Measurements from ENCODE around the gene ARHGAP10.

The ARHGAP10 gene

DNA sequence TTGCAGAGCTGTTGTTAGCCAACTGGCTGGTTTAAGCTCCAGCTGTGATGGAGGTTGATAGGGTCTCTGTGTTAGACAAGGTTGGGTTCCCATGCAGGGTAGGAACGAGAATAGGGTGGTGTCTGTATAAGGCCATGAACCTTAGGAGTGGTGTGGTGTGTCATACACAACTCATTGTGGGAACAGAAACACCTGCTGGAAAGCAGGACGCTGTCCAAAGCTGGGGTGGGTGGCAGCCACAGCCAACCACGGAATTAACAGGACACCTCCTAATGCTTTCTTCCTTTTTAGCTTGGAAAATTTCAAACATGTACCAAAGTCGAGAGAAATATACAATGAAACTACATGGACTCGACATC is 94.4 kb downstream of the ARHGAP10 start:
- no peaks in the 10 kb centered on the region for H3K27me3 ChIP-seq (ENCODE audit: control insufficient read depth, insufficient read depth, low read length)
- H3K9me3 ChIP-seq (ENCODE audit: control insufficient read depth, low read length) = no peaks in the 10 kb centered on the region
- no peak overlapping the region for H3K9ac ChIP-seq (ENCODE audit: low read length)
- H3K36me3 ChIP-seq (ENCODE audit: control insufficient read depth, insufficient read depth, low read length) = no peaks in the 10 kb centered on the region
- no peak overlapping the region for H3K4me3 ChIP-seq (ENCODE audit: low read length)
- H3K4me1 ChIP-seq (ENCODE audit: control insufficient read depth, insufficient read depth, low read length) = peaks cover 21% of the 10 kb centered on the region

DNA sequence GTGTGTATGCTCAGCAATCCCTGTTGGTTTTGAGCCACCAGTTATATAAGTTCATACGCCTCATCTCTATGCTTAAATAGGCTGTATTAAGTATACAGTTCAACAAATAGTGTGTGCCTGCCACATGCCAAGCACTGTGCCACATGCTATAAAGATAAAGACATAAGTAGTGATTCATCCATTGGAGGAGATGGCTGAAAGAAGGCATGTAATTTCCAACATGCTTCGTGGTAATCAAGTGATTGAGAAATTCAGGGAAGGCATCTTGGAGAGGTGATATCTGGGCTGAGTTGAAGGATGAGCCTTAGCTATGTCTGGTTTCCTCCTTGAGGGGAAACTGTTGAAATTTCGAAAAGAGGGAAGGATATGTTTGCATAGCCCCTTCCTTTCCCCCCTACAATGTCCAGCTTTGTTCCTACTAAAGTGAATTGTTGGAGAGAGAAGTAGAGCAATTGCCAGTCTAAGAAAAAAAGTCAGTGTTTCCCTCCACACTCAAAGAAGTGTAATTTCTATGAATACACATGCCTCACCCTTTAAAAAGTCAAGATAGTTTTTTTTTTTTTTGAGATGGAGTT is 96.5 kb downstream of the ARHGAP10 start:
- Histone ChIP-seq H3K36me3 (ENCODE audit: control insufficient read depth, insufficient read depth, low read length) (no peaks in the 10 kb centered on the region), H3K4me1 (ENCODE audit: control insufficient read depth, insufficient read depth, low read length) (peaks cover 20% of the 10 kb centered on the region)

GRCh38 chr4:147829401-147830101 is 97.7 kb downstream of the ARHGAP10 start:
- Histone ChIP-seq H3K4me3 (ENCODE audit: low read length) (no peak overlapping the region), H3K4me1 (ENCODE audit: control insufficient read depth, insufficient read depth, low read length) (peaks cover 20% of the 10 kb centered on the region), H3K27me3 (ENCODE audit: control insufficient read depth, insufficient read depth, low read length) (no peaks in the 10 kb centered on the region), H3K9me3 (ENCODE audit: control insufficient read depth, low read length) (no peaks in the 10 kb centered on the region), H3K36me3 (ENCODE audit: control insufficient read depth, insufficient read depth, low read length) (no peaks in the 10 kb centered on the region), H3K9ac (ENCODE audit: low read length) (no peak overlapping the region)

More for the DNA sequence above, 96.5 kb downstream of the ARHGAP10 start:
- Histone ChIP-seq H3K27me3 (ENCODE audit: control insufficient read depth, insufficient read depth, low read length) (no peaks in the 10 kb centered on the region), H3K9ac (ENCODE audit: low read length) (no peak overlapping the region), H3K9me3 (ENCODE audit: control insufficient read depth, low read length) (no peaks in the 10 kb centered on the region), H3K4me3 (ENCODE audit: low read length) (no peak overlapping the region)

- no peaks in the 10 kb centered on the region for H3K36me3 ChIP-seq (ENCODE audit: control insufficient read depth, insufficient read depth, low read length)
- no peak overlapping the region for H3K4me3 ChIP-seq (ENCODE audit: low read length)
- H3K9me3 ChIP-seq (ENCODE audit: control insufficient read depth, low read length) = no peaks in the 10 kb centered on the region
- no peaks in the 10 kb centered on the region for H3K27me3 ChIP-seq (ENCODE audit: control insufficient read depth, insufficient read depth, low read length)
- peaks cover 20% of the 10 kb centered on the region for H3K4me1 ChIP-seq (ENCODE audit: control insufficient read depth, insufficient read depth, low read length)
- H3K9ac ChIP-seq (ENCODE audit: low read length) = no peak overlapping the region
These were observed 98.2 kb downstream of the ARHGAP10 start for GRCh38 chr4:147830102-147830463.

GRCh38 chr4:147830987-147831386 is 99.1 kb downstream of the ARHGAP10 start:
- no peak overlapping the region for H3K9ac ChIP-seq (ENCODE audit: low read length)
- H3K36me3 ChIP-seq (ENCODE audit: control insufficient read depth, insufficient read depth, low read length) = no peaks in the 10 kb centered on the region
- no peaks in the 10 kb centered on the region for H3K27me3 ChIP-seq (ENCODE audit: control insufficient read depth, insufficient read depth, low read length)
- no peak overlapping the region for H3K4me3 ChIP-seq (ENCODE audit: low read length)
- H3K4me1 ChIP-seq (ENCODE audit: control insufficient read depth, insufficient read depth, low read length) = peaks cover 14% of the 10 kb centered on the region
- H3K9me3 ChIP-seq (ENCODE audit: control insufficient read depth, low read length) = no peaks in the 10 kb centered on the region

GRCh38 chr4:147831551-147832171 is 99.8 kb downstream of the ARHGAP10 start:
- Histone ChIP-seq H3K4me1 (ENCODE audit: control insufficient read depth, insufficient read depth, low read length) (peaks cover 8% of the 10 kb centered on the region), H3K27me3 (ENCODE audit: control insufficient read depth, insufficient read depth, low read length) (no peaks in the 10 kb centered on the region), H3K36me3 (ENCODE audit: control insufficient read depth, insufficient read depth, low read length) (no peaks in the 10 kb centered on the region), H3K9ac (ENCODE audit: low read length) (no peak overlapping the region), H3K4me3 (ENCODE audit: low read length) (no peak overlapping the region), H3K9me3 (ENCODE audit: control insufficient read depth, low read length) (no peaks in the 10 kb centered on the region)

GRCh38 chr4:147833254-147833653 is 101.4 kb downstream of the ARHGAP10 start:
- peaks cover 8% of the 10 kb centered on the region for H3K4me1 ChIP-seq (ENCODE audit: control insufficient read depth, insufficient read depth, low read length)
- no peak overlapping the region for H3K9ac ChIP-seq (ENCODE audit: low read length)
- H3K36me3 ChIP-seq (ENCODE audit: control insufficient read depth, insufficient read depth, low read length) = no peaks in the 10 kb centered on the region

DNA sequence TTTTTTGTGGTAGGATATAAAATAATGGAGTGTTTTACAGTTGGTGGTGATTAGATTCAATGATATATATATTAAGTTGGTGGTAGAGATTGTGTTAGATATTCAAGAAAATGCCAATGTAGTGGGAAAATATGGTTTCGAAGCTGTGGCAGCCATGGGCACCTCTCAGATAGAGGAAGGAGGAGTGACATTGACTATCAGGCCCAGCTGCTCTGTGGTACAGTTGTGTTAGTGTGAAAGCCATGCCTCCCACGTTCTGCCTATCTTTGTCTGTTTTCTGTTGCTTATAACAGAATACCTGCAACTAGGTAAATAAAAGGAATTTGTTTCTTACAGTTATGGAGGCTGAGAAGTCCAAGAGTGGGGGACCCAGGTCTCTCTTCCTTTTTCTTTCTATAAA is 101.9 kb downstream of the ARHGAP10 start:
- Histone ChIP-seq H3K9ac (ENCODE audit: low read length) (no peak overlapping the region), H3K27me3 (ENCODE audit: control insufficient read depth, insufficient read depth, low read length) (no peaks in the 10 kb centered on the region), H3K4me1 (ENCODE audit: control insufficient read depth, insufficient read depth, low read length) (peaks cover 8% of the 10 kb centered on the region), H3K36me3 (ENCODE audit: control insufficient read depth, insufficient read depth, low read length) (no peaks in the 10 kb centered on the region), H3K9me3 (ENCODE audit: control insufficient read depth, low read length) (no peaks in the 10 kb centered on the region), H3K4me3 (ENCODE audit: low read length) (no peak overlapping the region)

More at GRCh38 chr4:147833254-147833653, 101.4 kb downstream of the ARHGAP10 start:
- Histone ChIP-seq H3K27me3 (ENCODE audit: control insufficient read depth, insufficient read depth, low read length) (no peaks in the 10 kb centered on the region), H3K4me3 (ENCODE audit: low read length) (no peak overlapping the region), H3K9me3 (ENCODE audit: control insufficient read depth, low read length) (no peaks in the 10 kb centered on the region)

GRCh38 chr4:147834480-147834879 is 102.6 kb downstream of the ARHGAP10 start:
- Histone ChIP-seq H3K4me1 (ENCODE audit: control insufficient read depth, insufficient read depth, low read length) (peaks cover 8% of the 10 kb centered on the region), H3K9ac (ENCODE audit: low read length) (no peak overlapping the region), H3K36me3 (ENCODE audit: control insufficient read depth, insufficient read depth, low read length) (no peaks in the 10 kb centered on the region), H3K27me3 (ENCODE audit: control insufficient read depth, insufficient read depth, low read length) (no peaks in the 10 kb centered on the region), H3K9me3 (ENCODE audit: control insufficient read depth, low read length) (no peaks in the 10 kb centered on the region), H3K4me3 (ENCODE audit: low read length) (no peak overlapping the region)

DNA sequence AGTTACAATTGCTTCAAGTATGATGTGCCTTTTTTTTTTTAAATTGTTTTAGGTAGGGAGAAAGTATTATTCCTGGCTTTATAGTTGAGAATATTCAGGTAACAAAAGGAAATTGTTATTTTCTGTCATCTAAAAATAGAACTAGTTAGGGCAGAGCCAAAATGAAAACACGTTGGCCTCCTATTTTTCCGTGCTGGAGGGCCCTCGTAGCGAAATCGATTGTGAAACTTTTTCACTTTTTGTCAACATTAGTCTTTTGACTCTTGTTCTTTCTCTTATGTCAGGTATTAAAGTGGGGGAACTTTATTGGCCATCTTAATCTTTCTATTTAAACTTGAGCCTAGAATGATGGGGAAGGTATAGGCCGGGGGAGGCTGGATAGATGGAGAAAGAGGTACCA is 104.9 kb downstream of the ARHGAP10 start:
- Histone ChIP-seq H3K27me3 (ENCODE audit: control insufficient read depth, insufficient read depth, low read length) (no peaks in the 10 kb centered on the region), H3K9ac (ENCODE audit: low read length) (no peak overlapping the region), H3K36me3 (ENCODE audit: control insufficient read depth, insufficient read depth, low read length) (no peaks in the 10 kb centered on the region), H3K4me1 (ENCODE audit: control insufficient read depth, insufficient read depth, low read length) (peaks cover 4% of the 10 kb centered on the region), H3K4me3 (ENCODE audit: low read length) (no peak overlapping the region), H3K9me3 (ENCODE audit: control insufficient read depth, low read length) (no peaks in the 10 kb centered on the region)

DNA sequence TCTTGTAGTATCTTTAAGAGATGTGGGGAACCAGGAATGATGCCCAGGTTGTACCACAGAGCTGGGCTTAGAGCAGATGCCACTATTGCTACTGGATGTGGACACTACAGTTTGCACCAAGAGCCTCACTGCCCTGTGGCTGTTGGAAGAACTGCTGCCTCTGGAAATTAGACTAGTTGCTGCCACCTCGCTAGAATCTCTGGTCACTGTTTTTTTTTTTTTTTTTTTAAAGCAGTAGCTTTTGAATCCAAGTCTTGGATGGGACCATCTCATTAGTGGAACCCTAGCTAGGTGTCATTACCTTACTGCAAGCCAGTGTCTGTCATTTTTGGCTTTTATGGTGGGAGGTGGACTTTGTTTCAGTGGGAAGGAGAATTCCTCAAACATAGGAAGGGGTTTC is 105.5 kb downstream of the ARHGAP10 start:
- no peaks in the 10 kb centered on the region for H3K36me3 ChIP-seq (ENCODE audit: control insufficient read depth, insufficient read depth, low read length)
- H3K9me3 ChIP-seq (ENCODE audit: control insufficient read depth, low read length) = no peaks in the 10 kb centered on the region
- no peak overlapping the region for H3K4me3 ChIP-seq (ENCODE audit: low read length)
- H3K27me3 ChIP-seq (ENCODE audit: control insufficient read depth, insufficient read depth, low read length) = no peaks in the 10 kb centered on the region
- no peak overlapping the region for H3K9ac ChIP-seq (ENCODE audit: low read length)
- H3K4me1 ChIP-seq (ENCODE audit: control insufficient read depth, insufficient read depth, low read length) = no peaks in the 10 kb centered on the region

GRCh38 chr4:147837854-147838253 is 106.0 kb downstream of the ARHGAP10 start:
- Histone ChIP-seq H3K9me3 (ENCODE audit: control insufficient read depth, low read length) (no peaks in the 10 kb centered on the region), H3K36me3 (ENCODE audit: control insufficient read depth, insufficient read depth, low read length) (no peaks in the 10 kb centered on the region), H3K4me1 (ENCODE audit: control insufficient read depth, insufficient read depth, low read length) (no peaks in the 10 kb centered on the region), H3K9ac (ENCODE audit: low read length) (no peak overlapping the region), H3K4me3 (ENCODE audit: low read length) (no peak overlapping the region), H3K27me3 (ENCODE audit: control insufficient read depth, insufficient read depth, low read length) (no peaks in the 10 kb centered on the region)
